GM12874 (cell line): ENCODE measurements around the gene UCHL3.

Experiments used
- TF ChIP-seq, protein P1 (sequence below): IDR thresholded peaks from 2 replicates; pipeline ENCODE4 v1.5.1; 2011; ENCODE audit warnings: low read depth, mild to moderate bottlenecking, control low read depth, low read length, moderate library complexity; ENCODE audit not compliant: insufficient read depth

Gene UCHL3

DNA sequence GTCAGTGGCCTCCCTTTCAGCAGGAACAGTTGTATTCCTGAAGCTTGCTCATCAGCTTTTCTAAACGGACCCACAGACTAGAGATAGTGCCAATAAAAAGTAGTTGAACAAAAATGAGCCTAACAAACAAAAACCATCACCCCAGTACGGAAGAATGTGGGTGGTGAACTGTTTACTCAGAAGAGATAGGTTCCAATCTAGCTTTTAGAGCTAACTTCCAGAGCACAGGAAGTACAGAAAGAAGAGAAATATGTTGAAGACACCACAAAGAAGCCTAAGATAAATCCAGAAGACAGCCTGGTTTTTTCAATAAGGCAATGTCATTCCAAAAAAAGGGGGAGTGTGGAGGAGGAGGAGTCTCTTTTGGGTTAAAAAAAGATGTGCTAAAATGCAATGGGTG is 83.7 kb downstream of the UCHL3 start:
- TF ChIP-seq, protein P1, sequence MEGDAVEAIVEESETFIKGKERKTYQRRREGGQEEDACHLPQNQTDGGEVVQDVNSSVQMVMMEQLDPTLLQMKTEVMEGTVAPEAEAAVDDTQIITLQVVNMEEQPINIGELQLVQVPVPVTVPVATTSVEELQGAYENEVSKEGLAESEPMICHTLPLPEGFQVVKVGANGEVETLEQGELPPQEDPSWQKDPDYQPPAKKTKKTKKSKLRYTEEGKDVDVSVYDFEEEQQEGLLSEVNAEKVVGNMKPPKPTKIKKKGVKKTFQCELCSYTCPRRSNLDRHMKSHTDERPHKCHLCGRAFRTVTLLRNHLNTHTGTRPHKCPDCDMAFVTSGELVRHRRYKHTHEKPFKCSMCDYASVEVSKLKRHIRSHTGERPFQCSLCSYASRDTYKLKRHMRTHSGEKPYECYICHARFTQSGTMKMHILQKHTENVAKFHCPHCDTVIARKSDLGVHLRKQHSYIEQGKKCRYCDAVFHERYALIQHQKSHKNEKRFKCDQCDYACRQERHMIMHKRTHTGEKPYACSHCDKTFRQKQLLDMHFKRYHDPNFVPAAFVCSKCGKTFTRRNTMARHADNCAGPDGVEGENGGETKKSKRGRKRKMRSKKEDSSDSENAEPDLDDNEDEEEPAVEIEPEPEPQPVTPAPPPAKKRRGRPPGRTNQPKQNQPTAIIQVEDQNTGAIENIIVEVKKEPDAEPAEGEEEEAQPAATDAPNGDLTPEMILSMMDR: no peak

DNA sequence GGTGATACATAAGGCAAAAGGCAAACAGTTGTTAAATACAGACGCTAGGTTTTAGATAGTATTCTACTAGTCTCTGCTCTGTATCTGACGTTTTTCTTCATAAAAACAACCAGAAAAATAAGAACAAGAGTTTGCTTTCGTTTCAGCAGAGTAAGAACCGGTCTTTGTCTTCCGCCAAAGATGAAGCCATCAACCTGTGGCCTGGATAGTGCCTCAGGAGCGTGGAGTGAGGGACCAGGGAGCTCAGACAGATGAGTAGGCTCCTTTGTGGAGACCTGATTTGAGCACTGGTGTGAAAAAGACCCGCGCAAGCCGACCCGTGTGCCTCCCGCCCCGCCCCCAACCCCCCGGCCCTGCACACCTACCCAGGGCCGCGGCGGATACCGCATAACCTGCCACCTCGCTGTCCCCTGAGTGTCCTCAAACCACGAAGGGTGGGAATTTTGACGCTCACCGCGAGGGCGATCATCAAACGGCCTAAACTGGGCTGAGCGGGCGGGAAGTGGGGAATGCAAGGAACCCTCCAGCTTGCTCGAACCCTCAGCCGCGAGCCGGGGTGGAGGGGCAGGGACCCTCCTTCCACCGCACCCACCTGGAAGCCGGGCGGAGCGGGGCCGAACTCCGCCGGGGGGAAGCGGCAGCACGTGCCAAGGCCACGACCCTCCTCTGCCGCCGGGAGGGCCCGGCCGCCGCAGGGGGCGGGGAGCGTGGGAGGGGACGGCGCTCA is 85.7 kb downstream of the UCHL3 start:
- TF ChIP-seq, protein P1: no peak

DNA sequence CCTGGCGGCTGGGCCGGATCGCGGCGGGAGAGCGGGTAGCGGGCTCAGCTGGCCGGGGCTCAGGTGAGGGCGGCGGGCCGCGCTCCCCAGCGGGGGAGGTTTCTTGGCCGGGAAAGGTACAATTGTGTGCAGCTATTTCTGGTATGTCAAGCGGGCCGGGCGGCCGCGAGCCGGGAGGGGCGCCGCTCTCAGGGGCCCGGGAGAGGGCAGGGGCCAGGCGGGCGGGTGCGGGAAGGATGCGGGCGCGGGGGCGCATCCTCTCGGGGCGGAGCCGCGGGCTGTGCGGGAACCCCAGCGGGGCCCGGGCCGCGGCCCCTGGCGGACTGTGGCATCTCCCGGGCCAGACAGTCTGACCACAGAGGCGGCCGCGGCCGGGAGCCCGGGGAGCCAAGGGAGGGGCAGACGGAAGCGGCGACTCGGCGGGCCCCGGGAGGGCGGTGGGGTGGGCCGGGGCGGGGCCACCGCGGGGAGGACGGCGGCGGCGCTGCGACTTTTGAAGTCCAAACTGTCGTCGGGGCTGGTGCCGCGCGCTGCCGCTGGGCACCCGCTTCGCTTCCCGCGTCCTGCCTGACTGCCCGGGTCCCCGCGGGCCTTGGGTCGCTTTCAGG is 86.3 kb downstream of the UCHL3 start, which contains the start of gene LMO7:
Gene LMO7, plus strand, starts transcription at position 503 of the 608 bp plus-strand sequence. CDS start 328 bp downstream, outside the sequence.
- TF ChIP-seq, protein P1: no peak

DNA sequence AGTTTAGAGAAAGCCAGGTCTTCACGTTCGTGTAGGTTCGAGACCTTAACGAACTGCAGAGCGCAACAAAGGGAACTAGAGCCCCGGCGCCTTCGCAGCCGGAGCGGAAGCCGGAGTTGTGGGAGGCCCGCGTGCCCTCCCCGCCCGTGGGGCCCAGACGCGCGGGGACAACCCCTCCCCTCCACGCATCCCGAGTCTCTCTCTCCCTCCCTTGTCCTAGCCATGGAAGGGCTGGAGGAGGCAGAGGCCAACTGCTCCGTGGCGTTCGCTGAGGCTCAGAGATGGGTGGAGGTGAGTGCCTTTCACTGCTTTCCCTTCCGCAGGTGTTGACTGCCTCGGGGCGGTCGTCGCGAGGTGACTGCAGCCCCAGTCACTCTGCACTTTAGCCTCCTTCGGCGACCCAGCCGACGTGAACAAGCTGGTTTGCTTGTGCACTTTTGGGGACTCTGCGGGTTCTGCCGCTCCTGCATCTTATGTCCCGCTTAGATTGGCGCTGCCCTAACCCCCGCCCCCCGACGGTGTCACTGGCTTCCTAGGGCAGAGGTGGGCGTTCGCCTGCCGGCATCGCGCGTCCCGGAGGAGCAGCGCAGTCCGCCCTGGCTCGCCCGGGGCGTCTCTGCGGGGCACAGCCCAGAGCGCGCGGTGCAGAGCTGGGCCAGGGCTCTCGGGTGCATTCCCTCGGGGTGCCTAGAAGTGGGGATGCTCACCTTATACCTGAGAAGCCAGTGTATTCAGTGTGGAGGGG is 87.0 kb downstream of the UCHL3 start:
- TF ChIP-seq, protein P1: no peak

DNA sequence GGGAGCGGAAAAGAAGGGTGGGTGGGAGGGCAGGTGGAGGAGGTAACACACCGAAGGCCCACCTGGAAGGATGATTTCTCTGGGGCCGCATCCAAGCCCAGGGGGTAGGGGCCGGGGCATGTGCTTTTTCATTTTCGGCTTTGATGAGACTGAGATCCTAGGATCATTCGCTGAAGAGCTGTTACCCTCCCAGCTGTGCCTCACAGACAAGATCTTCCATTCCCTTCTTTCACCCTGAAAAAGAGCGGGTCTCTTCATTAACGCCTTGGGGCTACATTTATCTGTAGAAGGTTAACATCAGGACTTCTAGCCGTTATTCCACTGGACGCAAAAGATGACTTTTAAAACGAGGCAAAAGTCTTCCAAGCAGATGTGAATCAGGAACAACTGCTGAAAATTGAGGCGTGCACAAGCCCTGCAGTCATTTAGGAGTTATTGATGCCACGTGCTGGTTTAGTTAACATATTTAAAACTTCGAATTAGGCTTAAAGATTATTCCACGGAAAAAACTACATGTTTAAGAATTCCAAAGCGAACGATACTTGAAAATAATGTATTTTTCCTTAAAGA is 87.7 kb downstream of the UCHL3 start:
- TF ChIP-seq, protein P1: no peak

DNA sequence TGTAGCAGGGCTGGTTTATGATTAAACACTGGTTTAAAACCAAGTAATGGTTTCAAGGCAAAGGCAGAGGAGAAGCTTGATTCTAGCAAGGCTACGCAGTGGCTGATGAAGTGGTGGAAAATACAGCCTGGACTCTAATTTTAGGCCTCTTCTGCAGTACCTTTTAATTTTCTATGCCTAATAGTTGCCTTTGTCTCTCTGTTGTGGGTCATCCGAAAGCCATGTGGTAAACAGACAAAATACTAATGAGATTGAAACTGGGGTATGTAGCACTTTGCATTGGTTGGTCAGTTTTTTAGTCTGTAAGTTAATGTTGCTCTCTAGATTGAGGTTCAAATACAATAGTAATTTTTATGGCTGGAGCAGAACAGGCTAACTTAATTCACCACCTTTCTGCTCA is 89.9 kb downstream of the UCHL3 start:
- TF ChIP-seq, protein P1: no peak

DNA sequence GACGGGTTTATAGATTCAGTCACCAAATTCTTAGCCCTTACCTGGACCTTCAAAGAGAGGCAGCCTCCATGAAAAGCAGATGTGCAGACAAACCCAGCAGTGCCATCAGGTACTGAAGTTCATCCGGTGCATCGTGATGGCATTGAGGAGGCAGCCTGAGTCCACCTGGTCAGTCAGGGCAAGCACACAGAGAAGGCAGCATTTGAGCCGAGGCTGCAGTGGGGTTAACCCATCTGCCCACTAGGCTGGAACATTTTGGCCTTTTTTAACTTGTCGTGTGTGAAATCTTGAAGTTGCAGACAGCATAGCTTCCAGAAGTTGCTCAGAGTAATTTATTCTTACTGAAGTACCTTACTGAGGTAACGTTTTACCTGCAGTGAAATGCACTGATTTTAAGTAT is 91.4 kb downstream of the UCHL3 start:
- TF ChIP-seq, protein P1: no peak
